ACHN (cell line): ENCODE results near the gene NOVA1.
"Not testable (repeated sequence)": the region's sequence is repeated elsewhere in the genome, so short reads cannot be mapped to it uniquely, and the experiment has no call there.

Source experiments
- DNase-seq: peaks from one replicate; pipeline ENCODE4 v3.0.0-alpha.2; 2015
- in situ Hi-C: cut with HindIII; loops from 2 replicates; pipeline ENCODE4 v1.10.0; 2017; ENCODE audit warnings: low sequenced_read_pairs, low pct_ligation_motif_present, low pct_unique_long_range_greater_than_20kb

The NOVA1 gene

GRCh38 chr14:26597589-26598080 is at the start of gene NOVA1:
Gene NOVA1 (minus strand): TSS chr14:26598033. CDS start chr14:26597436, 597 bp downstream.
- in situ Hi-C loops: no loop called here
- no peak for DNase-seq

- in situ Hi-C loops, DNase-seq: not testable (repeated sequence)
These were observed 47.2 kb upstream of the NOVA1 start for GRCh38 chr14:26645057-26645456.

GRCh38 chr14:26636561-26636960 is 38.7 kb upstream of the NOVA1 start:
- DNase-seq: no peak
- in situ Hi-C loops: no loop called here

- in situ Hi-C loops, DNase-seq: not testable (repeated sequence)
These were observed 37.1 kb upstream of the NOVA1 start for GRCh38 chr14:26634946-26635345.

- no peak for DNase-seq
- in situ Hi-C loops: no loop called here
These were observed 28.4 kb upstream of the NOVA1 start for GRCh38 chr14:26626256-26626655.

- no peak for DNase-seq
- in situ Hi-C loops: no loop called here
These were observed 24.8 kb upstream of the NOVA1 start for GRCh38 chr14:26622611-26623010.

- no peak for DNase-seq
- in situ Hi-C loops: no loop called here
These were observed 24.2 kb upstream of the NOVA1 start for GRCh38 chr14:26621807-26622560.

GRCh38 chr14:26621364-26621763 is 23.5 kb upstream of the NOVA1 start:
- in situ Hi-C loops: no loop called here
- no peak for DNase-seq

GRCh38 chr14:26611259-26611658 is 13.4 kb upstream of the NOVA1 start:
- in situ Hi-C loops: no loop called here
- DNase-seq: no peak

GRCh38 chr14:26606729-26607312 is 9.0 kb upstream of the NOVA1 start:
- in situ Hi-C loops: no loop called here
- DNase-seq: no peak

- in situ Hi-C loops: no loop called here
- DNase-seq: no peak
These were observed 7.8 kb upstream of the NOVA1 start for GRCh38 chr14:26605602-26606001.

GRCh38 chr14:26602902-26603301 is 5.1 kb upstream of the NOVA1 start:
- DNase-seq: no peak
- in situ Hi-C loops: no loop called here

- in situ Hi-C loops: no loop called here
- DNase-seq: no peak
These were observed 4.0 kb upstream of the NOVA1 start for GRCh38 chr14:26601856-26602255.

GRCh38 chr14:26599291-26599690 is 1.5 kb upstream of the NOVA1 start:
- DNase-seq: no peak
- in situ Hi-C loops: no loop called here

GRCh38 chr14:26598672-26599131 is 869 bp upstream of the NOVA1 start:
- DNase-seq: peak; percentile 1
- in situ Hi-C loops: no loop called here

- DNase-seq: peak; percentile 85
- in situ Hi-C loops: no loop called here
These were observed 343 bp upstream of the NOVA1 start for GRCh38 chr14:26598081-26598671.

- peak; percentile 14 for DNase-seq
- in situ Hi-C loops: no loop called here
These were observed 703 bp downstream of the NOVA1 start for GRCh38 chr14:26597071-26597588.

GRCh38 chr14:26596543-26597061 is 1.2 kb downstream of the NOVA1 start:
- in situ Hi-C loops: no loop called here
- peak; percentile 3 for DNase-seq

- no peak for DNase-seq
- in situ Hi-C loops: no loop called here
These were observed 1.8 kb downstream of the NOVA1 start for GRCh38 chr14:26595926-26596542.
